Thoracic aorta (tissue), 2 donors: Measurements from ENCODE around the gene PCDHGC3. TPM values are rescaled to one million over a fixed set of nuclear protein-coding genes. Genes with fewer than 3 reads are reported as not detected.

ENCODE experiments used
- ATAC-seq: fragments of 150-250 bp; one replicate; pipeline ENCODE4 v1.8.0; 2017; ENCODE audit warnings: low read depth; ENCODE audit not compliant: insufficient number of reproducible peaks, low FRiP score
- DNase-seq: peaks from one replicate; pipeline ENCODE4 v3.0.0-alpha.2; 2020; ENCODE audit warnings: low spot score
- H3K27ac ChIP-seq, 2 donors: fragments of 200-600 bp; sonication (generic); 1 replicate in 1 of 2; 2 replicates in 1 of 2; pipeline ENCODE4 v1.5.1; 2016; ENCODE audit warnings: mild to moderate bottlenecking in 2 of 2, moderate library complexity in 2 of 2
- H3K27me3 ChIP-seq: fragments of 200-600 bp; sonication (generic); replicated peaks from 2 replicates; pipeline ENCODE4 v1.6.0; 2016; ENCODE audit warnings: mild to moderate bottlenecking; ENCODE audit not compliant: insufficient read depth
- H3K36me3 ChIP-seq: fragments of 200-600 bp; sonication (generic); one replicate; pipeline ENCODE4 v1.5.1; 2016
- H3K4me1 ChIP-seq, 2 donors: fragments of 200-600 bp; sonication (generic); 1 replicate in 1 of 2; 2 replicates in 1 of 2; pipeline versions ENCODE4 v1.5.1 to v1.6.0; 2016; ENCODE audit warnings: low read depth in 2 of 2, mild to moderate bottlenecking in 1 of 2; ENCODE audit not compliant: control insufficient read depth in 1 of 2
- H3K4me3 ChIP-seq: fragments of 200-600 bp; sonication (generic); 2 replicates; pipeline ENCODE4 v1.5.1; 2016; ENCODE audit warnings: mild to moderate bottlenecking
- H3K9me3 ChIP-seq: fragments of 200-600 bp; sonication (generic); 2 replicates; pipeline ENCODE4 v1.5.1; 2016
- total RNA-seq, 2 donors: library from RNA; depleted of rRNA; stranded (reverse); fragments of >200 nt; gene quantifications; one replicate each; pipeline versions ENCODE4 v1.1.0 to v1.2.3, GENCODE V29; 2016
- TF ChIP-seq, protein P1 (sequence below): fragments of 200-600 bp; sonication (generic); IDR thresholded peaks from one replicate; pipeline ENCODE4 v1.5.1; 2019; ENCODE audit warnings: antibody characterized with exemption

PCDHGC3 gene
- total RNA-seq, 2 donors from 2014 or later, result 61.3 to 99.9 TPM

DNA sequence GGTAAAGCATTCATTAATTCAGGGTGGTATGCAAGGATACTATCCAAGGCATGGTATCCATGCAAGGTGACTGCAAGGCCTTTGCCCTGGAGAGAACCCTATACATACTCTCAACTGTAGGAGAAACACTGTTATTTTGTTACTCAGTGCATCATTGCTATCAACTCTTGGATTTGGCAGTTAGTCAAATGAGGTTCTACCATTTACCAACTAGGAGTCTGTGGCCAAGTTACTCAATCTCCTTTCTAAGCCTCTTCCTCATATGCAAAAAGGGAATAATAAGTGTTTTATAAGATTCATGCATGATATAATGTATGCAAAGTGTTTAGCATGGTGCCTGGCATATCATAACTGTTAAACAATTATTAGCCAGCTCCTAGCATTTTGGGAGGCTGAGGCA lies 4.0 kb downstream of the PCDHGC3 start:
- ATAC-seq (no peak), DNase-seq (no peak)
- Histone ChIP-seq H3K27ac (no peak overlapping the region), H3K9me3 (no peaks in the 10 kb centered on the region), H3K4me1 (peaks cover 37 to 83% of the 10 kb centered on the region in 2 donors), H3K4me3 (peak overlapping the region; percentile 11), H3K36me3 (no peaks in the 10 kb centered on the region), H3K27me3 (no peaks in the 10 kb centered on the region)
- TF ChIP-seq, protein P1, sequence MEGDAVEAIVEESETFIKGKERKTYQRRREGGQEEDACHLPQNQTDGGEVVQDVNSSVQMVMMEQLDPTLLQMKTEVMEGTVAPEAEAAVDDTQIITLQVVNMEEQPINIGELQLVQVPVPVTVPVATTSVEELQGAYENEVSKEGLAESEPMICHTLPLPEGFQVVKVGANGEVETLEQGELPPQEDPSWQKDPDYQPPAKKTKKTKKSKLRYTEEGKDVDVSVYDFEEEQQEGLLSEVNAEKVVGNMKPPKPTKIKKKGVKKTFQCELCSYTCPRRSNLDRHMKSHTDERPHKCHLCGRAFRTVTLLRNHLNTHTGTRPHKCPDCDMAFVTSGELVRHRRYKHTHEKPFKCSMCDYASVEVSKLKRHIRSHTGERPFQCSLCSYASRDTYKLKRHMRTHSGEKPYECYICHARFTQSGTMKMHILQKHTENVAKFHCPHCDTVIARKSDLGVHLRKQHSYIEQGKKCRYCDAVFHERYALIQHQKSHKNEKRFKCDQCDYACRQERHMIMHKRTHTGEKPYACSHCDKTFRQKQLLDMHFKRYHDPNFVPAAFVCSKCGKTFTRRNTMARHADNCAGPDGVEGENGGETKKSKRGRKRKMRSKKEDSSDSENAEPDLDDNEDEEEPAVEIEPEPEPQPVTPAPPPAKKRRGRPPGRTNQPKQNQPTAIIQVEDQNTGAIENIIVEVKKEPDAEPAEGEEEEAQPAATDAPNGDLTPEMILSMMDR, result no peak

DNA sequence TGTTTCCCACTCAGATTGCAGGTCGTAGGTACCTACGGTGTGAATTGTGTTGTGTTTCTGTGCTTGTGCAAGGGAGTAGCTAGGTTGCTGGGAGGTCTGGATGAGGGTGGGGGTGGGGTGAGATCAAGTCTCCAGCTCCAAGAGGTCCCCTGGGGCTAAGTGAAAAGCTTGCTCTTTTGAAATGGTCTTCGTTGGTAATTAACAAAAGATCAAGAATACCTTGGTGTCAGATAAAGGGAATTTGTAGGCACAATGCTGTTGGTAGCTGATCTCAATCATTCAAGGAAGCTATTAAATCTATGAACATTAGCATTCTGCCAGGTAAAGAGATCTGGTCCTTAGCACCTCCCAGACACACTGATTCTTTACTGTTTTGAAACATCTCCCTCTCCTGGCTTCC lies 8.1 kb downstream of the PCDHGC3 start:
- no peak overlapping the region for H3K27ac ChIP-seq
- TF ChIP-seq, protein P1, result no peak
- H3K4me1 ChIP-seq, result peaks cover 35 to 76% of the 10 kb centered on the region in 2 donors

DNA sequence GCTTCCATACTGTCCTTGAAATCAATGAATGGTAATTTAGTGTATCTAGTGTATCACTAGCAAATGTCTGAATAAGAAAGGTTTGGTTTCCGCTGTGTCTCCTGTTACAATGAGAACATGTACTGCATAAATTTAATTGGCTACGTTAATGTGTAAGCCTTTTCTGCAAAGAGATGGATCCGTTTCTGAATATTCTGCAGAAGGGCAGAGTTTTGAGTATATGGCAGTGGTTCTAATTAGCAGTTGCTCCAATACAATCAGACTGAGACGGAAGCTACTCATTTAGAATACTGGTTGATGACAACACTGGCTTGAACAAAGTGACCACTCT lies 8.5 kb downstream of the PCDHGC3 start:
- TF ChIP-seq, protein P1, result no peak
- H3K4me1 ChIP-seq, result peaks cover 36 to 78% of the 10 kb centered on the region in 2 donors
- no peak for ATAC-seq

More for the DNA sequence above, 8.1 kb downstream of the PCDHGC3 start:
- ATAC-seq, result no peak
- no peak for DNase-seq
- peak overlapping the region; percentile 72 for H3K4me3 ChIP-seq
- H3K36me3 ChIP-seq, result no peaks in the 10 kb centered on the region
- no peaks in the 10 kb centered on the region for H3K27me3 ChIP-seq
- no peaks in the 10 kb centered on the region for H3K9me3 ChIP-seq

DNA sequence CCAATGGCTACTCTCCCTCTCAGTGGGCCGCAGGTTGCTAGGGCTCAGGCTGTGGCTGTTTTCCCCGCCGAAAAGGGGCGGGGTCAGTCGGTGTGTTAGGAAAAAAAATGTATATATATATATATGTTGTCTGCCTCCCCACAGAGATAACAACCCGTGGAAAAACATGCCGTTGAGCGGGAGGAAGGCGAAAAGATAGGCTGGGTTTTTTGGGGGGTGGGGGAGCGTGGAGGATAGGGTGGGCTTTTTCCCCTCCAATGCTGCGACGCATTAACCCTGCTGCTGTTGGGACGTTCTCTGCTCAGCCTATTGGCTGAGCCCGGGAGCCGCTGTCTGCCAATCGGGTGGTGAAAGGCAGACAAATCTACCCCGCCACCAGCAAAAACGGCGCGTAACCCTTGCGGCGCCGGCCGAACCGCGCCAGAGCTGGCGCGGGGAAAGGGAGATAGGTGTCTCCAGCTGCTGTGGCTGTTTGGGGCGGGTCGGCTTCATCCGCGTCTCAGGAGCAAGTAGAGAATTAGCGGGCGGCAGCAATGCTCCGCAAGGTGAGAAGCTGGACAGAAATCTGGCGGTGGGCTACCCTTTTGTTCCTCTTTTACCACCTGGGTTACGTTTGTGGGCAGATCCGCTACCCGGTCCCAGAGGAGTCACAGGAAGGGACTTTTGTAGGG lies 9.0 kb downstream of the PCDHGC3 start, which contains the start of gene PCDHGC4:
Gene PCDHGC4, plus strand, starts transcription at position 390 of the 671 bp plus-strand sequence. Its CDS starts 144 bp downstream, at position 534.
- Histone ChIP-seq H3K4me1 (peaks cover 34 to 78% of the 10 kb centered on the region in 2 donors), H3K27ac (no peak within 1 kb of the TSS), H3K36me3 (no peaks in the 10 kb centered on the region), H3K9me3 (no peaks in the 10 kb centered on the region), H3K4me3 (peak within 1 kb of the TSS; percentile 72), H3K27me3 (no peaks in the 10 kb centered on the region)
- DNase-seq, result no peak
- ATAC-seq, result no peak
- TF ChIP-seq, protein P1, result no peak

More for the DNA sequence above, 8.5 kb downstream of the PCDHGC3 start:
- Histone ChIP-seq H3K27ac (no peak overlapping the region), H3K27me3 (no peaks in the 10 kb centered on the region), H3K9me3 (no peaks in the 10 kb centered on the region), H3K36me3 (no peaks in the 10 kb centered on the region), H3K4me3 (peak overlapping the region; percentile 72)
- DNase-seq, result no peak

DNA sequence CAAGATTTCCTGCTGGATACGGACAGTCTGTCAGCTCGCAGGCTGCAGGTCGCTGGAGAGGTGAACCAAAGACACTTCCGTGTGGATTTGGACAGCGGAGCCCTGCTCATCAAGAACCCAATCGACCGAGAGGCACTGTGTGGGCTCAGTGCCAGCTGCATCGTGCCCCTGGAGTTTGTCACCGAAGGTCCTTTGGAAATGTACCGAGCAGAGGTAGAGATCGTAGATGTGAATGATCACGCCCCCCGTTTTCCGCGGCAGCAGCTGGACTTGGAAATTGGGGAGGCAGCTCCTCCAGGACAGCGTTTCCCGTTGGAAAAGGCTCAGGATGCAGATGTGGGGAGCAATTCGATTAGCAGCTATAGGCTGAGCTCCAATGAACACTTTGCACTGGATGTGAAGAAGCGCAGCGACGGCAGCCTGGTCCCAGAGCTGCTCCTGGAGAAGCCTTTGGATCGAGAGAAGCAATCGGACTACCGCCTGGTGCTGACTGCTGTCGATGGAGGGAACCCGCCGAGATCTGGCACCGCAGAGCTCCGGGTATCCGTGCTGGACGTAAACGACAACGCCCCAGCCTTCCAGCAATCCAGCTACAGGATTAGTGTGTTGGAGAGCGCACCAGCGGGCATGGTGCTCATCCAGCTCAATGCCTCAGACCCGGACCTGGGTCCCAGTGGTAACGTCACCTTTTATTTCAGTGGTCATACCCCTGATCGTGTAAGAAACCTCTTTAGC lies 9.7 kb downstream of the PCDHGC3 start:
- TF ChIP-seq, protein P1, result no peak
- no peaks in the 10 kb centered on the region for H3K9me3 ChIP-seq
- no peak overlapping the region for H3K27ac ChIP-seq
- no peaks in the 10 kb centered on the region for H3K36me3 ChIP-seq
- H3K4me3 ChIP-seq, result peak overlapping the region; percentile 72
- no peak for ATAC-seq
- peaks cover 27 to 76% of the 10 kb centered on the region in 2 donors for H3K4me1 ChIP-seq
- DNase-seq, result no peak
- no peaks in the 10 kb centered on the region for H3K27me3 ChIP-seq
